ENCODE measurements around the gene SNRPD3. TPM values are rescaled to one million over a fixed set of nuclear protein-coding genes. Genes with fewer than 3 reads are reported as not detected.
"Not testable (repeated sequence)": the region's sequence is repeated elsewhere in the genome, so short reads cannot be mapped to it uniquely, and the experiment has no call there.

The SNRPD3 gene
- total RNA-seq, 6 donors from 2014 or later: 66.8 to 119 (median 84.8) TPM

DNA sequence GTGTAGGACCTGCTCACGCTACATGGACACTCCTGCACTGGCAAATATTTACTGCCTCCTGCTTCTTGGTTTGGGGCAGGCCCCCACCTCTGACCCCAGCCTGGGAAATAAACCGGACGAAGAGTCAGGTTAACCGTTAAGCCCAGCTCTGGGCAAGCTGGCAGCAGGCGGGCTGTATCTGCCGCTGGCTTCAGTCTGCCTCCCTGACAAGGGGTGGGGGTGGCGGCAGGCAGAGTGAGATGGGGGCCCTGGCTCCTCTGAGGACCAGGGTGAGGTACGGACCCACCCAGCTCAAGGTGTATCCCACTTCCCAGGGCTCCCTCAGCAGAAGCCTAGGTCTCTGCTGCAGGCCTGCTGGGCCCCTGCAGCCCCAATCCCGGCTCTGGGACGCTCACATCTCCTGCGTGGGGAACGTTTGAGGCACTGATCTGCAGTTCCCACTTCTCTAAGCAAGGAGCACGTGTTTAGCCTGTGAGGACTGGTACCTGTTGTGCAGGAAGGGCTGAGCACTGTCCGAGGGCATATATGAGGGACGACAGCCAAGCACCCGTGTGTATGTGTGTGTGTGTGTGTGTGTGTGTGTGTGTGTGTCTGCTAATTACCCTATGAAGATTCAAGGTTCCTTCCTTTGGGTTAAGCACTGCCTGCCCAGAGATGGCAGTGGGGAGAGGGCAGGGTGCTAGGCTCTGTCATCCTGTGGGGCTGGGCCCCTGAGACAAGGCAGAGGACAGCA lies 38.2 kb downstream of the SNRPD3 start:
- Histone ChIP-seq H3K27me3 (no peaks in the 10 kb centered on the region), H3K27ac (peak overlapping the region in 1 of 4 donors; percentile 75), H3K36me3 (peaks cover 0 to 3% (median 0%) of the 10 kb centered on the region in 4 donors), H3K4me1 (peaks cover 10 to 31% (median 20%) of the 10 kb centered on the region in 4 donors), H3K9me3 (no peaks in the 10 kb centered on the region), H3K4me3 (no peak overlapping the region)
- TF ChIP-seq EP300 (IDR thresholded peaks at IDR 0.05) (no peak), POLR2A (IDR thresholded peaks at IDR 0.05) (no peak), CTCF (IDR thresholded peaks at IDR 0.05) (no peak), POLR2AphosphoS5 (IDR thresholded peaks at IDR 0.05) (no peak)
- DNase-seq (no peak), ATAC-seq (ENCODE audit: low FRiP score in 2 of 2) (peak in 1 of 2 donors; percentile 9)
- WGBS, 2 donors: 61 to 70% methylated on average over 2 to 16 of the region's 16 CpGs

- WGBS, 2 donors: 79 to 83% methylated on average over 1 to 6 of the region's 7 CpGs
- Histone ChIP-seq H3K36me3 (no peaks in the 10 kb centered on the region), H3K27ac (peak overlapping the region in 1 of 4 donors; percentile 30), H3K4me1 (peaks cover 10 to 31% (median 20%) of the 10 kb centered on the region in 4 donors), H3K9me3 (no peaks in the 10 kb centered on the region), H3K4me3 (no peak overlapping the region), H3K27me3 (no peaks in the 10 kb centered on the region)
- TF ChIP-seq EP300 (IDR thresholded peaks at IDR 0.05): no peak
- TF ChIP-seq POLR2A (IDR thresholded peaks at IDR 0.05): no peak
- no peak for TF ChIP-seq CTCF (IDR thresholded peaks at IDR 0.05)
- no peak for TF ChIP-seq POLR2AphosphoS5 (IDR thresholded peaks at IDR 0.05)
- ATAC-seq (ENCODE audit: low FRiP score in 2 of 2) (no peak), DNase-seq (peak in 1 of 2 donors; percentile 62)
Observed at GRCh38 chr22:24594569-24595120, 38.8 kb downstream of the SNRPD3 start.

GRCh38 chr22:24595228-24595627 lies 39.4 kb downstream of the SNRPD3 start:
- Histone ChIP-seq H3K4me1 (peaks cover 10 to 31% (median 20%) of the 10 kb centered on the region in 4 donors), H3K4me3 (no peak overlapping the region), H3K36me3 (no peaks in the 10 kb centered on the region), H3K27me3 (no peaks in the 10 kb centered on the region), H3K9me3 (no peaks in the 10 kb centered on the region), H3K27ac (no peak overlapping the region)
- 91 to 100% methylated on average over 1 to 4 of the region's 6 CpGs for WGBS, 2 donors
- DNase-seq (no peak), ATAC-seq (ENCODE audit: low FRiP score in 2 of 2) (no peak)
- no peak for TF ChIP-seq POLR2AphosphoS5 (IDR thresholded peaks at IDR 0.05)
- no peak for TF ChIP-seq EP300 (IDR thresholded peaks at IDR 0.05)

DNA sequence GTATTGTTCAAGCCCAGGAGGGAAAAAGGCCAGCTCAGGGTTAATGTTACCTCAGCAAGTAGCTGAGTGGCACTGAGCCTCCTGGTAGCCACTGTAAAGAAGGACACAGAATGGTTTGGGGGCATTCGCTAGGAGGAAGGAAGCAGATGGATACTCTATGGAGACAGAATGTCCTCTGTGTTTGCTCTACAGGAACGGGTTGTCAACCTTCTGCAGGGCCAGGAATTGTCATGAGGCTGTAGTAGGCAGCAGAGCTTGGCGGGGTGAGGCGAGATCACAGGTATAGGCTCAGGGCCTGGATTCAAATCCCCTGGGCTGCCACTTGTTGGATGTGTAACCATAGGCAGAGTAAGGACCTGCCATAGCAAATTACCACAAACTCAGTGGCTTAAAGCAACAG lies 40.1 kb downstream of the SNRPD3 start:
- no peak for DNase-seq

DNA sequence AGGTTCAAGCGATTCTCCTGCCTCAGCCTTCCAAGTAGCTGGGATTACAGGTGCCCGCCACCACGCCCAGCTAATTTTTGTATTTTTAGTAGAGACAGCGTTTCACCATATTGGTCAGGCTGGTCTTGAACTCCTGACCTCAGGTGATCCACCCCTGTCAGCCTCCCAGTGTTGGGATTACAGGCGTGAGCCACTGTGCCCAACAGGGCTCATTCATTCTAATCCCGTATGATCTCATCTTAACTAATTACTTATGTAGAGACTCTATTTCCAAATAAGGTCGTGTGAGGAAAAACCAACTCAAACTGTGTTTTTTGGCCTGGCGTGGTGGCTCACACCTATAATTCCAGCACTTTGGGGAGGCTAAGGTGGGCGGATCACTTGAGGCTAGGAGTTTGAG lies 41.3 kb downstream of the SNRPD3 start:
- ATAC-seq (ENCODE audit: low FRiP score in 2 of 2); H3K9me3 ChIP-seq; H3K27me3 ChIP-seq; DNase-seq; H3K4me3 ChIP-seq; H3K27ac ChIP-seq; H3K36me3 ChIP-seq: not testable (repeated sequence)
- WGBS, 2 donors: 85 to 86% methylated on average over 8 to 9 of the region's 9 CpGs
- H3K4me1 ChIP-seq: peaks cover 18 to 41% (median 29%) of the 10 kb centered on the region in 4 donors

More for the DNA sequence above, 40.1 kb downstream of the SNRPD3 start:
- TF ChIP-seq POLR2A (IDR thresholded peaks at IDR 0.05) (no peak), CTCF (IDR thresholded peaks at IDR 0.05) (no peak), POLR2AphosphoS5 (IDR thresholded peaks at IDR 0.05) (no peak), EP300 (IDR thresholded peaks at IDR 0.05) (no peak)
- H3K27ac ChIP-seq: no peak overlapping the region
- no peaks in the 10 kb centered on the region for H3K36me3 ChIP-seq
- H3K9me3 ChIP-seq: no peaks in the 10 kb centered on the region
- H3K4me1 ChIP-seq: peaks cover 10 to 33% (median 20%) of the 10 kb centered on the region in 4 donors
- no peak for ATAC-seq (ENCODE audit: low FRiP score in 2 of 2)
- WGBS, 2 donors: 90 to 93% methylated on average over 4 of the region's 4 CpGs
- H3K4me3 ChIP-seq: no peak overlapping the region
- no peaks in the 10 kb centered on the region for H3K27me3 ChIP-seq
